GM19397 (cell line): ENCODE measurements around the gene DNAJB13.

Source experiments
- ATAC-seq: cut with Tn5 transposase; IDR thresholded peaks from one replicate; pipeline ENCODE4 v1.9.1; 2021; ENCODE audit warnings: mild to moderate bottlenecking, moderate library complexity; ENCODE audit not compliant: unreplicated experiment

DNAJB13 gene

GRCh38 chr11:74012074-74012809 is 61.4 kb downstream of the DNAJB13 start:
- no peak for ATAC-seq

- no peak for ATAC-seq
Measured at GRCh38 chr11:74013141-74013540, 62.3 kb downstream of the DNAJB13 start.

GRCh38 chr11:74014880-74015279 is 64.1 kb downstream of the DNAJB13 start:
- ATAC-seq, result no peak

GRCh38 chr11:74015919-74016684 is 65.3 kb downstream of the DNAJB13 start:
- no peak for ATAC-seq

- ATAC-seq, result no peak
Measured at GRCh38 chr11:74017631-74018030, 66.8 kb downstream of the DNAJB13 start.

GRCh38 chr11:74018331-74019005 is 67.6 kb downstream of the DNAJB13 start:
- ATAC-seq, result no peak

GRCh38 chr11:74019104-74019738 is 68.4 kb downstream of the DNAJB13 start:
- no peak for ATAC-seq

- no peak for ATAC-seq
Measured at GRCh38 chr11:74019860-74020259, 69.0 kb downstream of the DNAJB13 start.
